SU-DHL-6 (cell line): ENCODE data around the gene ADA.

Source experiments
- CTCF ChIP-seq: fragments of 200-600 bp; sonication (generic); IDR thresholded peaks from one replicate; pipeline ENCODE4 v1.5.1; 2017; ENCODE audit warnings: antibody characterized with exemption, mild to moderate bottlenecking, low read length, moderate library complexity; ENCODE audit not compliant: insufficient read depth, poor library complexity, severe bottlenecking
- EZH2phosphoT487 ChIP-seq: fragments of 200-600 bp; sonication (generic), shearing (Covaris generic); conservative IDR thresholded peaks from 2 replicates; pipeline ENCODE4 v1.6.1; 2018; ENCODE audit warnings: mild to moderate bottlenecking, antibody characterized with exemption, low read length, moderate library complexity, mixed read lengths

DNA sequence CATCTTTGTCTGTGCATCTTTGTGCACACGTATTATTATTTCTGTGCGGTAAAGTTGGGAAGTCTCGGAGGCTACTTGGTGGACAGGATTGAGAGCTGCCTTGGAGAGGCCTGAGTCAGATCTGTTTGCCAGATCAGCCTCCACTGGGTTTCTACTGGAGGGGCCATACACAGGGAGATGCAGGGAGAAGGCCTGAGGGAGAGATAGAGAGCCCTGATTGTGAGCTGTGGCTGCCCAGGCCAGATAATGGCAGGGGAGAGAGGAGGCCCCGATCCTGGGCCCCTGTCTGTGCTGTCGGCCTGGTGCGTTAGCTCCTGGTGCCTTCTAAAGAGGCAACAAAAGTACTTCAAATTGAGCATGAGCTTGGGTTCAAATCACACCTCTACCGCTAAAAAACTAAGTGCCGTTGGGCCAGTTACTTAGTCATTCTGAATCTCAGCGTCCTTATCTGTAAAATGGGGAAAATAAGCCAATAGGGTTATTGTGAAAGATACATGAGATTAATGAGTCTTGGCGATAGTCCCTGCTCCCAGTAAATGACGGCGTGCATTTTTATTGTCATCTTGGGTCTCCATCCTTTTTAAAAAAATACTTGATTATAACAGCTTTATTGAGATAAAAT, 27.6 kb upstream of the ADA start:
- no peak for TF ChIP-seq CTCF
- TF ChIP-seq EZH2phosphoT487, result no peak
